GM19468 (cell line): ENCODE results near the gene NKX2-3.

Source experiments
- ATAC-seq: cut with Tn5 transposase; IDR thresholded peaks from one replicate; pipeline ENCODE4 v1.9.1; 2021; ENCODE audit warnings: mild to moderate bottlenecking, moderate library complexity, moderate number of reproducible peaks; ENCODE audit not compliant: unreplicated experiment; ENCODE audit errors: extremely low read depth

Gene NKX2-3

GRCh38 chr10:99532687-99533495 is at the start of gene NKX2-3:
NKX2-3 (plus strand) TSS chr10:99532942; CDS start chr10:99533132, 190 bp downstream.
- no peak for ATAC-seq

GRCh38 chr10:99484626-99485581 is 47.8 kb upstream of the NKX2-3 start:
- ATAC-seq = no peak

- no peak for ATAC-seq
Measured at GRCh38 chr10:99487125-99487807, 45.5 kb upstream of the NKX2-3 start.

GRCh38 chr10:99489271-99489670 is 43.5 kb upstream of the NKX2-3 start:
- ATAC-seq = no peak

GRCh38 chr10:99497343-99498025 is 35.3 kb upstream of the NKX2-3 start:
- ATAC-seq = no peak

GRCh38 chr10:99506416-99506815 is 26.3 kb upstream of the NKX2-3 start:
- no peak for ATAC-seq

- ATAC-seq = no peak
Measured at GRCh38 chr10:99507265-99507664, 25.5 kb upstream of the NKX2-3 start.

GRCh38 chr10:99513061-99513460 is 19.7 kb upstream of the NKX2-3 start:
- ATAC-seq = no peak

- no peak for ATAC-seq
Measured at GRCh38 chr10:99519690-99520039, 13.1 kb upstream of the NKX2-3 start.

- ATAC-seq = no peak
Measured at GRCh38 chr10:99520040-99520846, 12.5 kb upstream of the NKX2-3 start.

GRCh38 chr10:99520847-99521764 is 11.6 kb upstream of the NKX2-3 start:
- ATAC-seq = no peak

- ATAC-seq = no peak
Measured at GRCh38 chr10:99521765-99522469, 10.8 kb upstream of the NKX2-3 start.

GRCh38 chr10:99522470-99523250 is 10.1 kb upstream of the NKX2-3 start:
- no peak for ATAC-seq

GRCh38 chr10:99523251-99523773 is 9.4 kb upstream of the NKX2-3 start:
- ATAC-seq = no peak

GRCh38 chr10:99524050-99524666 is 8.6 kb upstream of the NKX2-3 start:
- ATAC-seq = no peak

- no peak for ATAC-seq
Measured at GRCh38 chr10:99524736-99525380, 7.9 kb upstream of the NKX2-3 start.
